K562 (cell line): ENCODE results near the gene SH3BP5. TPM values are rescaled to one million over a fixed set of nuclear protein-coding genes. Genes with fewer than 3 reads are reported as not detected.

ENCODE experiments used
- BCL6 ChIP-seq: fragments of 250-450 bp; sonication (Bioruptor Pico); IDR thresholded peaks from 2 replicates; pipeline ENCODE4 v1.4.0; 2020
- CBX5 ChIP-seq: IDR thresholded peaks from 2 replicates; pipeline ENCODE4 v1.6.1; 2014; ENCODE audit warnings: low read depth, borderline replicate concordance
- CXXC5 ChIP-seq: fragments of 250-450 bp; sonication (Bioruptor Pico); IDR thresholded peaks from 2 replicates; pipeline ENCODE4 v1.8.0; 2022; ENCODE audit warnings: inconsistent platforms, mild to moderate bottlenecking, moderate library complexity
- HDAC3 ChIP-seq: fragments of 450-650 bp; IDR thresholded peaks from 2 replicates; pipeline ENCODE4 v1.6.1; 2018; ENCODE audit warnings: borderline replicate concordance, mild to moderate bottlenecking, moderate library complexity; ENCODE audit not compliant: partially characterized antibody
- HOXB6 ChIP-seq: fragments of 250-450 bp; sonication (Bioruptor Pico); IDR thresholded peaks from 2 replicates; pipeline ENCODE4 v1.5.1; 2022; ENCODE audit warnings: mild to moderate bottlenecking, borderline replicate concordance
- L3MBTL2 ChIP-seq: fragments of 450-650 bp; IDR thresholded peaks from 2 replicates; pipeline ENCODE4 v1.6.1; 2016; ENCODE audit warnings: mild to moderate bottlenecking, moderate library complexity
- NFE2L1 ChIP-seq: fragments of 450-650 bp; IDR thresholded peaks from 2 replicates; pipeline ENCODE4 v1.6.1; 2016; ENCODE audit warnings: missing genetic modification characterization, low read depth, mild to moderate bottlenecking, missing compliant biosample characterization, moderate library complexity, borderline replicate concordance
- SMAD4 ChIP-seq: fragments of 250-450 bp; sonication (Bioruptor Pico); conservative IDR thresholded peaks from 2 replicates; pipeline ENCODE4 v1.8.0; 2021; ENCODE audit warnings: inconsistent platforms, mild to moderate bottlenecking, moderate library complexity
- TEAD4 ChIP-seq, 2 experiments: sonication (generic) in 1 of 2; formaldehyde crosslinking in 1 of 2; IDR thresholded peaks; 2 replicates each; pipeline versions ENCODE4 v1.6.1 to v1.8.0; 2012 to 2022; ENCODE audit warnings: borderline replicate concordance in 1 of 2, inconsistent platforms in 1 of 2, low read length in 1 of 2, mild to moderate bottlenecking in 1 of 2, missing genetic modification reagents in 1 of 2
- TRIM24 ChIP-seq, 2 experiments: fragments of 450-650 bp; IDR thresholded peaks; 2 replicates each; pipeline ENCODE4 v1.6.1; 2016
- YBX1 ChIP-seq: fragments of 450-650 bp; IDR thresholded peaks from 2 replicates; pipeline ENCODE4 v1.7.1; 2016; ENCODE audit warnings: mild to moderate bottlenecking
- ZKSCAN8 ChIP-seq: fragments of 200-800 bp; sonication (Bioruptor generic); IDR thresholded peaks from 2 replicates; pipeline ENCODE4 v1.6.1; 2016; ENCODE audit warnings: missing genetic modification characterization, missing compliant biosample characterization
- ZNF324 ChIP-seq: fragments of 250-450 bp; sonication (Bioruptor Pico); IDR thresholded peaks from 2 replicates; pipeline ENCODE4 v1.4.0; 2020; ENCODE audit warnings: mild to moderate bottlenecking
- polyA plus RNA-seq, 8 experiments: library from polyadenylated mRNA; depleted of rRNA in 4 of 8; stranded (reverse) in 5 of 8; unstranded in 3 of 8; fragments of >200 nt; fragmentation: Nextera tagmentation in 2 of 8; fragmentation: Illumina TruSeq in 1 of 8; extraction: Ambion mirVana in 2 of 8; extraction: Trizol in 1 of 8; gene quantifications; 2 replicates each; pipeline versions ENCODE4 v1.2.1 to v1.2.3, GENCODE V29; 2011 to 2014; ENCODE audit warnings: inconsistent platforms in 1 of 8, missing spikeins in 1 of 8
- total RNA-seq, 7 experiments: library from RNA; depleted of rRNA in 6 of 7; stranded (reverse); fragments of >200 nt in 6 of 7; fragmentation: Illumina TruSeq in 2 of 7; extraction: Trizol in 2 of 7; gene quantifications; 2 replicates each; pipeline versions ENCODE4 v1.2.1 to v1.2.3, GENCODE V29; 2011 to 2021; ENCODE audit warnings: low replicate concordance in 1 of 7
- TF ChIP-seq, protein P1 (sequence below), 2 experiments: fragments of 200-800 bp in 1 of 2; sonication (Bioruptor generic) in 1 of 2; sonication (generic) in 1 of 2; formaldehyde crosslinking in 1 of 2; IDR thresholded peaks in 1 of 2; conservative IDR thresholded peaks in 1 of 2; 2 replicates each; pipeline versions ENCODE4 v1.5.0 to v1.6.1; 2016 to 2020; ENCODE audit warnings: missing compliant biosample characterization in 1 of 2, missing genetic modification characterization in 1 of 2, missing genetic modification reagents in 1 of 2
- TF ChIP-seq, protein P2 (sequence below): fragments of 450-650 bp; conservative IDR thresholded peaks from 2 replicates; pipeline ENCODE4 v1.6.1; 2016; ENCODE audit warnings: missing genetic modification characterization, low read depth, mild to moderate bottlenecking, missing compliant biosample characterization, moderate library complexity
- TF ChIP-seq, protein P3 (sequence below): fragments of 450-650 bp; IDR thresholded peaks from 2 replicates; pipeline ENCODE4 v1.6.1; 2016
- TF ChIP-seq, protein P4 (sequence below): fragments of 250-450 bp; sonication (Bioruptor Pico); IDR thresholded peaks from 2 replicates; pipeline ENCODE4 v1.4.0; 2020; ENCODE audit warnings: mild to moderate bottlenecking, moderate library complexity
- TF ChIP-seq, protein P5 (sequence below): fragments of 250-450 bp; sonication (Bioruptor Pico); IDR thresholded peaks from 2 replicates; pipeline ENCODE4 v1.8.0; 2021; ENCODE audit warnings: borderline replicate concordance, mild to moderate bottlenecking, moderate library complexity; ENCODE audit not compliant: poor library complexity, severe bottlenecking

Gene SH3BP5
- total and polyA plus RNA-seq, 9 of the 15 experiments (the other 6 are each of a cell fraction or from before 2014, with no cell fraction given), result 2.9 to 29.0 (median 14.9) TPM

DNA sequence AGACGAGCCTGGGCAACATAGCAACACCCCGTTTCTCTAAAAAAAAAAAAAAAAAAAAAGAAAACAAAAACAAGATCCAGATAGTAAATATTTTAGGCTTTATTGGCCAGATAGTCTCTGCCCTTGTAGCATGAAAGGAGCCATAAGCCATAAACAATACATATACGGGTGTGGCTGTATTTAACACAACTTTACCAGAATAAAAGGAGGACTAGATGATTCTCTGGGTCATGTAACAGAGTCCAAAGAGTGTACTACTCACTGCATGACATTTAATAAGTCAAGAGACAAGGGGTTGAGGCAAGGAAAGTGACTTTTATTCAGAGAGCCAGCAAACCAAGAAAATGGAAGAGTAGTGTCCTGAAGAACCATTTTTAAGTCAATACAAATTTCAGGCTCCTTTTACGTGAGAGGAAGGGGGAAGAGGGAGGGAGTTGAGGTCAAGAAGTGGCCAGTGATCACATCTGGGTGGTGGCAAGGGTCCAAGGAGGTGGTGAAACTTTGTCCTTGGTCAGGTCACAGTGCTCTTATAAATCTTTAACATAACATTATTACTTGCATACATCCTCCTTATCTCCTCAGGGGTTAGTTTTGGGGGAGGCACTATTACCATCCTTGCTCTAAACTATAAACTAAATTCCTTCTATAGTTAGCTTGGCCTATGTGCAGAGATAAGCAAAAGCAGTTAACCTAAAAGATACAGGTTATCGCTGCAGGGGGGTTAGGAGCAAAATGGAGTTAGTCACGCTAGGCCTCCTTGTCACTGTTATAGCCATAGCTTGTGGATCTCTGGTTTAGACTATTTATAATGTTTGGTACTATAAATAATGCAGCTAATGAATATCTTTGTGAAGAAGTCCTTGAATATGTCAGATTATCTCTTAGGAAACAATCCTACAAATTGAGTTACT lies 48.8 kb upstream of the SH3BP5 start (continued):
- TF ChIP-seq, protein P1, sequence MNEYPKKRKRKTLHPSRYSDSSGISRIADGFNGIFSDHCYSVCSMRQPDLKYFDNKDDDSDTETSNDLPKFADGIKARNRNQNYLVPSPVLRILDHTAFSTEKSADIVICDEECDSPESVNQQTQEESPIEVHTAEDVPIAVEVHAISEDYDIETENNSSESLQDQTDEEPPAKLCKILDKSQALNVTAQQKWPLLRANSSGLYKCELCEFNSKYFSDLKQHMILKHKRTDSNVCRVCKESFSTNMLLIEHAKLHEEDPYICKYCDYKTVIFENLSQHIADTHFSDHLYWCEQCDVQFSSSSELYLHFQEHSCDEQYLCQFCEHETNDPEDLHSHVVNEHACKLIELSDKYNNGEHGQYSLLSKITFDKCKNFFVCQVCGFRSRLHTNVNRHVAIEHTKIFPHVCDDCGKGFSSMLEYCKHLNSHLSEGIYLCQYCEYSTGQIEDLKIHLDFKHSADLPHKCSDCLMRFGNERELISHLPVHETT (CRISPR knock-in tag; conservative IDR thresholded peaks at IDR 0.05 in 1 of 2, IDR thresholded peaks at IDR 0.05 in 1 of 2), result peak in 1 of 2 experiments; percentile 95; a peak in 2 of 4 replicates
- TF ChIP-seq, protein P2, sequence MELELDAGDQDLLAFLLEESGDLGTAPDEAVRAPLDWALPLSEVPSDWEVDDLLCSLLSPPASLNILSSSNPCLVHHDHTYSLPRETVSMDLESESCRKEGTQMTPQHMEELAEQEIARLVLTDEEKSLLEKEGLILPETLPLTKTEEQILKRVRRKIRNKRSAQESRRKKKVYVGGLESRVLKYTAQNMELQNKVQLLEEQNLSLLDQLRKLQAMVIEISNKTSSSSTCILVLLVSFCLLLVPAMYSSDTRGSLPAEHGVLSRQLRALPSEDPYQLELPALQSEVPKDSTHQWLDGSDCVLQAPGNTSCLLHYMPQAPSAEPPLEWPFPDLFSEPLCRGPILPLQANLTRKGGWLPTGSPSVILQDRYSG, result peak; percentile 97
- TF ChIP-seq, protein P3, sequence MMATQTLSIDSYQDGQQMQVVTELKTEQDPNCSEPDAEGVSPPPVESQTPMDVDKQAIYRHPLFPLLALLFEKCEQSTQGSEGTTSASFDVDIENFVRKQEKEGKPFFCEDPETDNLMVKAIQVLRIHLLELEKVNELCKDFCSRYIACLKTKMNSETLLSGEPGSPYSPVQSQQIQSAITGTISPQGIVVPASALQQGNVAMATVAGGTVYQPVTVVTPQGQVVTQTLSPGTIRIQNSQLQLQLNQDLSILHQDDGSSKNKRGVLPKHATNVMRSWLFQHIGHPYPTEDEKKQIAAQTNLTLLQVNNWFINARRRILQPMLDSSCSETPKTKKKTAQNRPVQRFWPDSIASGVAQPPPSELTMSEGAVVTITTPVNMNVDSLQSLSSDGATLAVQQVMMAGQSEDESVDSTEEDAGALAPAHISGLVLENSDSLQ, result no peak
- TF ChIP-seq SMAD4 (CRISPR knock-in tag), result peak; percentile 87
- TF ChIP-seq CXXC5 (CRISPR knock-in tag), result peak; percentile 66
- peak; percentile 55; the same call in 1 of the 2 replicates for TF ChIP-seq ZNF324 (CRISPR knock-in tag)
- no peak for TF ChIP-seq L3MBTL2
- peak; percentile 89 for TF ChIP-seq BCL6
- TF ChIP-seq TRIM24 (IDR thresholded peaks at IDR 0.05), result no peak
- no peak for TF ChIP-seq CBX5
- TF ChIP-seq HDAC3, result no peak
- no peak for TF ChIP-seq TEAD4 (IDR thresholded peaks at IDR 0.05; ENCODE audit: low read length)
- TF ChIP-seq TEAD4 (CRISPR knock-in tag; IDR thresholded peaks at IDR 0.05; ENCODE audit: borderline replicate concordance), result no peak
- peak; percentile 58; the same call in 1 of the 2 replicates for TF ChIP-seq ZKSCAN8
- TF ChIP-seq, protein P4, sequence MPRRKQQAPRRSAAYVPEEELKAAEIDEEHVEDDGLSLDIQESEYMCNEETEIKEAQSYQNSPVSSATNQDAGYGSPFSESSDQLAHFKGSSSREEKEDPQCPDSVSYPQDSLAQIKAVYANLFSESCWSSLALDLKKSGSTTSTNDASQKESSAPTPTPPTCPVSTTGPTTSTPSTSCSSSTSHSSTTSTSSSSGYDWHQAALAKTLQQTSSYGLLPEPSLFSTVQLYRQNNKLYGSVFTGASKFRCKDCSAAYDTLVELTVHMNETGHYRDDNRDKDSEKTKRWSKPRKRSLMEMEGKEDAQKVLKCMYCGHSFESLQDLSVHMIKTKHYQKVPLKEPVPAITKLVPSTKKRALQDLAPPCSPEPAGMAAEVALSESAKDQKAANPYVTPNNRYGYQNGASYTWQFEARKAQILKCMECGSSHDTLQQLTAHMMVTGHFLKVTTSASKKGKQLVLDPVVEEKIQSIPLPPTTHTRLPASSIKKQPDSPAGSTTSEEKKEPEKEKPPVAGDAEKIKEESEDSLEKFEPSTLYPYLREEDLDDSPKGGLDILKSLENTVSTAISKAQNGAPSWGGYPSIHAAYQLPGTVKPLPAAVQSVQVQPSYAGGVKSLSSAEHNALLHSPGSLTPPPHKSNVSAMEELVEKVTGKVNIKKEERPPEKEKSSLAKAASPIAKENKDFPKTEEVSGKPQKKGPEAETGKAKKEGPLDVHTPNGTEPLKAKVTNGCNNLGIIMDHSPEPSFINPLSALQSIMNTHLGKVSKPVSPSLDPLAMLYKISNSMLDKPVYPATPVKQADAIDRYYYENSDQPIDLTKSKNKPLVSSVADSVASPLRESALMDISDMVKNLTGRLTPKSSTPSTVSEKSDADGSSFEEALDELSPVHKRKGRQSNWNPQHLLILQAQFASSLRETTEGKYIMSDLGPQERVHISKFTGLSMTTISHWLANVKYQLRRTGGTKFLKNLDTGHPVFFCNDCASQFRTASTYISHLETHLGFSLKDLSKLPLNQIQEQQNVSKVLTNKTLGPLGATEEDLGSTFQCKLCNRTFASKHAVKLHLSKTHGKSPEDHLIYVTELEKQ (CRISPR knock-in tag), result peak; percentile 77
- no peak; the same call in 1 of the 2 replicates for TF ChIP-seq NFE2L1 (tag)
- no peak for TF ChIP-seq YBX1
- TF ChIP-seq, protein P5, sequence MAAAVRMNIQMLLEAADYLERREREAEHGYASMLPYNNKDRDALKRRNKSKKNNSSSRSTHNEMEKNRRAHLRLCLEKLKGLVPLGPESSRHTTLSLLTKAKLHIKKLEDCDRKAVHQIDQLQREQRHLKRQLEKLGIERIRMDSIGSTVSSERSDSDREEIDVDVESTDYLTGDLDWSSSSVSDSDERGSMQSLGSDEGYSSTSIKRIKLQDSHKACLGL (CRISPR knock-in tag), result peak; percentile 46
- TF ChIP-seq HOXB6 (CRISPR knock-in tag), result no peak
